KMS-11 (cell line): ENCODE measurements around the gene CPED1.

Source experiments
- H2AFZ ChIP-seq: fragments of 200-600 bp; sonication (generic); 2 replicates; pipeline ENCODE4 v1.6.1; 2016; ENCODE audit warnings: antibody characterized with exemption, mixed run types, low read depth
- H3K27ac ChIP-seq: fragments of 200-600 bp; sonication (generic); 2 replicates; pipeline ENCODE4 v1.6.1; 2016; ENCODE audit warnings: mild to moderate bottlenecking, mixed run types
- H3K27me3 ChIP-seq: fragments of 200-600 bp; sonication (generic); 2 replicates; pipeline ENCODE4 v1.6.1; 2017; ENCODE audit warnings: mild to moderate bottlenecking, low read depth, mixed run types, moderate library complexity; ENCODE audit not compliant: insufficient read depth
- H3K36me3 ChIP-seq: fragments of 200-600 bp; sonication (generic); 2 replicates; pipeline ENCODE4 v1.6.1; 2017; ENCODE audit warnings: mild to moderate bottlenecking, mixed run types; ENCODE audit not compliant: insufficient read depth
- H3K4me1 ChIP-seq: fragments of 200-600 bp; sonication (generic); 2 replicates; pipeline ENCODE4 v1.6.1; 2016; ENCODE audit warnings: mild to moderate bottlenecking, low read depth, mixed run types; ENCODE audit not compliant: poor library complexity, severe bottlenecking
- H3K4me2 ChIP-seq: fragments of 200-600 bp; sonication (generic); 2 replicates; pipeline ENCODE4 v1.7.0; 2016; ENCODE audit warnings: mild to moderate bottlenecking, mixed run types
- H3K4me3 ChIP-seq: fragments of 200-600 bp; sonication (generic); IDR thresholded peaks from 2 replicates; pipeline ENCODE4 v1.6.1; 2017; ENCODE audit warnings: low read depth, low read length, mixed read lengths; ENCODE audit not compliant: insufficient read depth
- H3K79me2 ChIP-seq: fragments of 200-600 bp; sonication (generic); 2 replicates; pipeline ENCODE4 v1.6.1; 2016; ENCODE audit warnings: low read depth, mixed run types; ENCODE audit not compliant: insufficient read depth
- H3K9ac ChIP-seq: fragments of 200-600 bp; sonication (generic); 2 replicates; pipeline ENCODE4 v1.6.1; 2016; ENCODE audit warnings: mild to moderate bottlenecking, mixed run types
- H4K20me1 ChIP-seq: fragments of 200-600 bp; sonication (generic); 2 replicates; pipeline ENCODE4 v1.6.1; 2016; ENCODE audit warnings: mild to moderate bottlenecking, mixed run types; ENCODE audit not compliant: insufficient read depth
- TF ChIP-seq, protein P1 (sequence below): fragments of 200-600 bp; sonication (generic); conservative IDR thresholded peaks from 2 replicates; pipeline ENCODE4 v1.6.1; 2017; ENCODE audit warnings: low read depth, mild to moderate bottlenecking, antibody characterized with exemption, low read length, moderate library complexity, mixed read lengths

The CPED1 gene

DNA sequence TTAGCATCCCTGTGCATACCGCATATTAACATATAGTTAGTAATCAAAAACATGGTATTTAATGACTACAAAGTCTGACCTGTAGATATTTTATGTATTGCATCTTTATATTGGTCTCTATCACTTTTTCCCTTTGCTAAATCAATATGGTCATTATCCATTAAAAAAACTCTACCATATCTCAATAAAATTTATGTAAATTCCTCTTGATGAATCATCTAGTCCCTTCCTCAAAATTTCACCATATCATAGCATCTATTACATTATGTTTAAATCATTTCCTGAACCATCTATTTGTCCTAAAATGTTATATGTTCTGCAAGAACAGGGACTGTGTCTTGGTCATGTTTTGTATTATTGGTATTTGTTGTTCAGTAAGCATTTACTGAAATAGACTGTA, 45.6 kb upstream of the CPED1 start:
- H4K20me1 ChIP-seq, result no peaks in the 10 kb centered on the region
- no peaks in the 10 kb centered on the region for H3K27me3 ChIP-seq
- H3K36me3 ChIP-seq, result no peaks in the 10 kb centered on the region
- no peak overlapping the region for H3K9ac ChIP-seq
- H2AFZ ChIP-seq, result no peak overlapping the region
- H3K4me1 ChIP-seq, result no peaks in the 10 kb centered on the region
- TF ChIP-seq, protein P1, sequence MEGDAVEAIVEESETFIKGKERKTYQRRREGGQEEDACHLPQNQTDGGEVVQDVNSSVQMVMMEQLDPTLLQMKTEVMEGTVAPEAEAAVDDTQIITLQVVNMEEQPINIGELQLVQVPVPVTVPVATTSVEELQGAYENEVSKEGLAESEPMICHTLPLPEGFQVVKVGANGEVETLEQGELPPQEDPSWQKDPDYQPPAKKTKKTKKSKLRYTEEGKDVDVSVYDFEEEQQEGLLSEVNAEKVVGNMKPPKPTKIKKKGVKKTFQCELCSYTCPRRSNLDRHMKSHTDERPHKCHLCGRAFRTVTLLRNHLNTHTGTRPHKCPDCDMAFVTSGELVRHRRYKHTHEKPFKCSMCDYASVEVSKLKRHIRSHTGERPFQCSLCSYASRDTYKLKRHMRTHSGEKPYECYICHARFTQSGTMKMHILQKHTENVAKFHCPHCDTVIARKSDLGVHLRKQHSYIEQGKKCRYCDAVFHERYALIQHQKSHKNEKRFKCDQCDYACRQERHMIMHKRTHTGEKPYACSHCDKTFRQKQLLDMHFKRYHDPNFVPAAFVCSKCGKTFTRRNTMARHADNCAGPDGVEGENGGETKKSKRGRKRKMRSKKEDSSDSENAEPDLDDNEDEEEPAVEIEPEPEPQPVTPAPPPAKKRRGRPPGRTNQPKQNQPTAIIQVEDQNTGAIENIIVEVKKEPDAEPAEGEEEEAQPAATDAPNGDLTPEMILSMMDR, result no peak
- no peak overlapping the region for H3K4me3 ChIP-seq
- no peak overlapping the region for H3K27ac ChIP-seq
- H3K4me2 ChIP-seq, result no peak overlapping the region
- H3K79me2 ChIP-seq, result no peaks in the 10 kb centered on the region

DNA sequence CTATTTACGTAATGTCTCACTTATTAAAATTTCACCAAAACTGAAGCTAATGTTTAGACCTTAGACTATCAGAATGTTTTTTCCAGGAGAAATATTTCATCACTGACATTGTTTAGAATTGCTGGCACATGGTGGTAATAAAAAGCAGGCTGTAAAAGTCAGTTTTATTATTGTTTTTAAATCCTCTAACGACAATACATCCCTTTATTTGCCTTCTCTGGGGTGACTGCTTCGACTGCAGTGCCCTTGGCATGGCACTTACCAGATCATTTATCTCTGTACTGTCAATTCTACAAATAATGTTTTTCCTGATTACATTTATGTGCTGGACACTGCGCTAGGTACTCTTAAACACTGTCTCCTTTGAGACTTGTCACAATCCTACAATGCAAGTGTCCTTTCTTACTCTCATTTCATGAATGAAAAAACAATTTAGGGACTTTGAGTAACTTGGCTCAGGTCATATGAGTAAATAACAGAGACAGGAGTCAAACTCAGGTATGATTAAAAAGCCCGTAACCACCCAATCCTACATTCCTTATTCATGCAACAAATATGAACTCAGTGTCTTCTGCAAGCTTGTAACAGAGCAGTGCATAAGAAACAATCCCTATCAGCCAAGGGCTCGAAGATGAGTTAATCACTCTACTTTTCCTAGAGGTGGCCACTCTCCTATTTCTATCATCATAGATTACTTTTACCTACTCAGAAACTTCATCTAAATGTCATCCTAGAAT, 43.5 kb upstream of the CPED1 start:
- no peak overlapping the region for H3K9ac ChIP-seq

DNA sequence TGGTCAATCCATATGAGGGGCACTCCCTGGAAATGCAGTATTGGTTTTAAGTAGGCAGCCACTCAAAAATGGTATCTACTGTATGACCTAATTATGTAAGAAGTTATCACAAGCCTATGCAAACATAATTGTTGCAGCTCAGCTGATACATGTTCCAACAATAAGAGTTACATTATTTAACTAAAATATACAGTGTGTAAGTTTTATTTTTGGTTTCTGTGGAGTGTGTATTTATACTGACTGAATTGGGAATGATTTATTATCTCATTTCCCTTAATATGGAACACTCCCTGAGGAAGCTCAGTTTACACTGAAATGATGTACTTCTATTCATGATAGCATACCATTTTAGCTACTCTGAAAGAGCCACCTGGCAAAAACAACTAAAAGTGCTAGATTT, 40.5 kb upstream of the CPED1 start:
- no peaks in the 10 kb centered on the region for H3K36me3 ChIP-seq
- no peaks in the 10 kb centered on the region for H3K27me3 ChIP-seq
- no peak overlapping the region for H3K4me2 ChIP-seq
- no peak overlapping the region for H3K9ac ChIP-seq
- H3K27ac ChIP-seq, result no peak overlapping the region
- peaks cover 20% of the 10 kb centered on the region for H3K4me1 ChIP-seq
- TF ChIP-seq, protein P1, result no peak
- H2AFZ ChIP-seq, result no peak overlapping the region
- H3K4me3 ChIP-seq, result no peak overlapping the region
- H4K20me1 ChIP-seq, result no peaks in the 10 kb centered on the region; the same call in 1 of the 2 replicates
- H3K79me2 ChIP-seq, result peaks cover 19% of the 10 kb centered on the region; the same call in 1 of the 2 replicates

More for the DNA sequence above, 43.5 kb upstream of the CPED1 start:
- H3K4me1 ChIP-seq, result peaks cover 6% of the 10 kb centered on the region
- H4K20me1 ChIP-seq, result no peaks in the 10 kb centered on the region
- no peak overlapping the region for H3K27ac ChIP-seq
- H2AFZ ChIP-seq, result no peak overlapping the region
- H3K36me3 ChIP-seq, result no peaks in the 10 kb centered on the region
- H3K4me2 ChIP-seq, result no peak overlapping the region
- no peak overlapping the region for H3K4me3 ChIP-seq
- TF ChIP-seq, protein P1, result no peak
- no peaks in the 10 kb centered on the region for H3K79me2 ChIP-seq
- H3K27me3 ChIP-seq, result no peaks in the 10 kb centered on the region

DNA sequence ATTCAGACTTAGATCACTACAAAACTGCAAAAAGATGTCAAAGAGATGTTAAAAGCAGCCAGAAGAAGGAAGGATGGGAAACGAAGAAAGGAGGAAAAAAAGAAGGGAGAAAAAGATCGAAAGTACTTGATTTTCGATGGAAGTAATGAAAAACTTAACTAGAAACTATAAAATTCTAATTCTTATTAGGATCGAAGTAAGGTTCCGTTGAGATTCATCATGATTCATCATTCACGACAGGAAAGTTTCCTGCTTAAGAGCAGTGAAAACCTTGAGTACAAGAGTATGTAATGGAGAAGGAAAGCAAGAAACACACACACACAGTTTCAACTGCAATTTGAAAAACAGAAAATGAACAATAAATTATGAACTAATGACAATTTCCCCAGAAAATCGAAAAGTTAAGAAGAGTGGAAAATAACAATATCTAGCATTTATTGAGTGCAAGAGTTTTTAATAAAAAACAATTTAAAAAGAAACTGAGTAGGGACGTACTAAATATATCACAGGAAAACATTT, 39.1 kb upstream of the CPED1 start:
- H4K20me1 ChIP-seq, result no peaks in the 10 kb centered on the region; the same call in 1 of the 2 replicates
- TF ChIP-seq, protein P1, result no peak
- H2AFZ ChIP-seq, result peak overlapping the region; percentile 85
- no peaks in the 10 kb centered on the region for H3K27me3 ChIP-seq
- H3K9ac ChIP-seq, result peak overlapping the region; percentile 98
- H3K36me3 ChIP-seq, result 0 out of 2 replicates have a peak, but pooled peaks cover under 1% of the 10 kb centered on the region
- H3K4me2 ChIP-seq, result peak overlapping the region; percentile 67
- H3K4me1 ChIP-seq, result peaks cover 27% of the 10 kb centered on the region
- peaks cover 31% of the 10 kb centered on the region; the same call in 1 of the 2 replicates for H3K79me2 ChIP-seq
- H3K27ac ChIP-seq, result peak overlapping the region; percentile 96
- no peak overlapping the region for H3K4me3 ChIP-seq
